ENCODE measurements around the gene KDM6A.
"Not testable (repeated sequence)": the region's sequence is repeated elsewhere in the genome, so short reads cannot be mapped to it uniquely, and the experiment has no call there.

Gene KDM6A

DNA sequence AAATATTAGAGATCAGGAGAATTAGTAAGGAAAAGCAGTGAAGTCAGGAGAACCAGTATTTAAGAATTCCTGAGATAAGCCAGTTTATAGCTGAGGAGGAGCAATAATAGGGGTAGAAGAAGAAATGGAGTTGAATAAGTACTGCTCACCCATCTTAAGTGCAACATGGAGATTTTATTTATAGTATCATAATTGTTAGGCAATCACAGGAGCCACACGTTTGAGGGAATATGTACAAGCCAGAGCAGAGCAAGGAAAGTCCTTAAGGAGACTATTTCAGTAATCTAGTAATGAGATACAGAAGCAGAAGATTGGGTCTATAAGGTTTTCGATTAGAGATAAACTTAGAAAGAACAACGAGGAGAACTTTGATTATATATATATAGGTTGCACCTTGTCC, 145.0 kb downstream of the KDM6A start:
- DNase-seq, result no peak

- DNase-seq, result no peak
Measured at GRCh38 chrX:45022150-45022549, 149.2 kb downstream of the KDM6A start.

GRCh38 chrX:45024501-45024900, 151.5 kb downstream of the KDM6A start:
- no peak for DNase-seq

- DNase-seq, result no peak
Measured at GRCh38 chrX:45026036-45026435, 153.0 kb downstream of the KDM6A start.

DNA sequence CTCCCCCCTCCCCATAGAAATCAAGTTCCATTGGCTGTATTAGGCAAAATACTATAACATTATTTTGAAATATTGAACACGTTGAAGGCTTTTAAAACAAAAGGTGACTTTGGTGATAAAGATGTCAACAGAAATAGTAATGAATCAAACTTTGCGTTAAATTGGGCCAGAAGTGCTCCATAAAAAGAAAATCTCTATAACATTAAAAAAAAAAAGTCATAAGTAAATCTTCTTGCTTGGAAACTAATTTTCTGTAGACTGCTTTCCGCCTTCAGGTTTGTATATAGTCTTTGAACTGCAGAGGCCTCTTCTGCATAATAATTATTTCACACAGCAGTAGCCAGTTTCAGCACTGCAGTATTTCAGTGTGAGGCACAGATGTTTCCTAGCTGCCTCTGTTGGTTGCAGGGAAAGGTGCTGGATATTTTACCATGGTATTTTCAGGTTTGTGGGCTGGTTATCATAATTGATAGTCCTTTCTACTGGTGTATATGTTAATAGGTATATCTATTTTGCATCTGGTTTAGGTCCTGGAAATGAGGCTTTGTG, 158.9 kb downstream of the KDM6A start:
- DNase-seq, result no peak

- no peak for DNase-seq
Measured at GRCh38 chrX:45035071-45035470, 162.1 kb downstream of the KDM6A start.

GRCh38 chrX:45036161-45036560, 163.2 kb downstream of the KDM6A start:
- DNase-seq, result no peak

GRCh38 chrX:45040137-45040536, 167.1 kb downstream of the KDM6A start:
- not testable (repeated sequence) for DNase-seq

DNA sequence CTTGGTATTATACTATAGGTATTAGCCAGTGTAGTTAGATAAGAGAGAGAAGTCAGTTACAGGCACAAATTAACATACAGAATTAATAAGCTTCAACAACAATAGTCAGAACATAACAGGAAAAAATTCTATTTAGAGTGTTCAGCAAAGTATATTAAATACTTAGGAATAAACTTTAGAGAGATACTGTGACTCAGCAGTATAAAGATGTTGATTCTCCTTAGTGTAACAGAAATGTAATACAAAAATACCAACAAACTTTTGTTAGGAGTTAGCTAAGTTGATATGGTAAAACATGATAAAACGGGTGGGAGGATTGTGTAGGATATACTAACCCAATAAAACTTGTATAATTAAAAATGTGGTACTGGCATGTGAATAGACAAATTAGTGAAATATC, 173.4 kb downstream of the KDM6A start:
- DNase-seq, result no peak

- no peak for DNase-seq
Measured at GRCh38 chrX:45050558-45050957, 177.6 kb downstream of the KDM6A start.

GRCh38 chrX:45056428-45057145, 183.6 kb downstream of the KDM6A start:
- no peak for DNase-seq

DNA sequence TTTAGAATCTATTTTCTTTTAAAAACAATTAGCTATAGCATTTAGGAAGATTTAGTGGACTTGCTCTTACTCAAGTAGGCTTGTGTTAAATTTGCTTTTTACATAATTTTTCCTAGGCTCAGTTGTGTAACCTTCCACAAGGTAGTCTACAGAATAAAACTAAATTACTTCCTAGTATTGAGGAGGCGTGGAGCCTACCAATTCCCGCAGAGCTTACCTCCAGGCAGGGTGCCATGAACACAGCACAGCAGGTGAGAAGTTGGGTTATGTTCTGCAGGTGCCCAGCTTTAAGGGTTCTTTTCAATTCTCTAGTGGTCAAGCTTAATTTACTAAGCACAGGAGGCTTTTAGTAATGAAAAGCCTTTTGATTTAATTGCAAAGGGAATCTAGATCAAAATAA, 186.9 kb downstream of the KDM6A start:
- not testable (repeated sequence) for DNase-seq

- DNase-seq, result no peak
Measured at GRCh38 chrX:45063319-45064095, 190.5 kb downstream of the KDM6A start.

GRCh38 chrX:45068569-45068968, 195.6 kb downstream of the KDM6A start:
- DNase-seq, result no peak

GRCh38 chrX:45070116-45071007, 197.4 kb downstream of the KDM6A start:
- DNase-seq, result no peak

- DNase-seq, result not testable (repeated sequence)
Measured at GRCh38 chrX:45073011-45073410, 200.0 kb downstream of the KDM6A start.

DNA sequence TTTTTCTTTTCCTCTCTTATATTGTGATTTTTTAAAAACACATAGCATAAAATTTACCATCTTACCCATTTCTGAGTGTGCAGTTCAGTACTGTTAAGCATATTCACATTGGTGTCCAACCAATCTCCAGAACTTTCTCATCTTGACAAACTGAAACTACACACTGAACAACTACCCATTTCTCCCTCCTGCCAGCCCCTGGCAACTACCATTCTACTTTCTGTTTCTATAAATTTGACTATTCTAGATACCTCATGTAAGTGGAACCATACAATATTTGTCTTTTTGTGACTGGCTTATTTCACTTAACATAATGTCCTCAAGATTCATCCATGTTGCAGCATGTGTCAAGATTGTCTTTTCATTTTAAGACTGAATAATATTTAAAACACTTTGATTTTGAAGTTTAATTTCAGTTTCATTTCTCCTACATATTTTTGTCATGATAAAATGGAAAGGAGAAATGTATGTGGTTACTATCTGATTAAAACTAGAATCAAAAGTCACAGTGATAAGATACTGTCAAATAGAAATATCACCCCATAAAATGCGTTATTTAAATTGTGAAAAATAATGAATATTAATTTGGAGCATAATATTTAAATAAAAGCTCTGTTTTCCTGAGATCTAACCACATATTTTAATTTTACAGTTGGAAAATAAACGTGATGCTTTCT, 204.9 kb downstream of the KDM6A start:
- DNase-seq, result no peak

- no peak for DNase-seq
Measured at GRCh38 chrX:45083314-45083713, 210.3 kb downstream of the KDM6A start.

DNA sequence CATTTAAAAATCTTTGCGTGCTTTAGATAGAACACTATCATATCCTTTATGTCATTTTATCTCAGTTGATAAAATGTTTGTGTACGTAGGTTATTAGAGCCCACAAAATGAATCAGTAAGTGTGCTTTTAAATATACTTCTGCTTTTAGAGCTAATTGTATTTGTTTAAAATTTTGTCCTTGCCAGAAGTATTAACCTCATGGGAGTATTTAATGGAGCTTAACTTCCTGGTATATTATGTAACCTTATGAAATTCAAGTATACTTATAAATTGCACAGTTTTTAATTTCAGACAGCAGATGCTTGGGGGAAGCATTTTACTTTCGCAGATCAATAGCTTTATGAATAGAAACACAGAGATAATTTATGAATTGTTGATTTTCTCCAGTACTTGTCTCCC, 237.5 kb downstream of the KDM6A start:
- no peak for DNase-seq

DNA sequence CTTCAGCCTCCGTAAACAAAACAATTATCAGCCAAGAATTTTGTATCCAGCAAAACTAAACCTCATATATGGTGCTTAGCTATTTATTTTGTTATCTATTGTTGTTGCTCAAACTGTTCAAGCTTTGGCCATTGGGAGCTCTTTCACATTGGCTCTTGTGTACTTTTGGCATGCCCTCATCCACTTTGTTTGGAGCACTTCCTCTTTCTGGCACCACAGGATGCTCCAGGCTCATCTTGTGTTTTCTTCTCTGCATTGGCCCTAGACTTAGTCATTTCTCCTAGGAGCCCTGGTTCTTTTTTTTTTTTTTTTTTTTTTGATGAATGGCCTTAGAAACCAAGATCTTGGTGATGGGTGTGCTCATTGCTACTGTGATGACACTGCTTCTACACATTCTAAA, 253.2 kb downstream of the KDM6A start:
- DNase-seq, result no peak

DNA sequence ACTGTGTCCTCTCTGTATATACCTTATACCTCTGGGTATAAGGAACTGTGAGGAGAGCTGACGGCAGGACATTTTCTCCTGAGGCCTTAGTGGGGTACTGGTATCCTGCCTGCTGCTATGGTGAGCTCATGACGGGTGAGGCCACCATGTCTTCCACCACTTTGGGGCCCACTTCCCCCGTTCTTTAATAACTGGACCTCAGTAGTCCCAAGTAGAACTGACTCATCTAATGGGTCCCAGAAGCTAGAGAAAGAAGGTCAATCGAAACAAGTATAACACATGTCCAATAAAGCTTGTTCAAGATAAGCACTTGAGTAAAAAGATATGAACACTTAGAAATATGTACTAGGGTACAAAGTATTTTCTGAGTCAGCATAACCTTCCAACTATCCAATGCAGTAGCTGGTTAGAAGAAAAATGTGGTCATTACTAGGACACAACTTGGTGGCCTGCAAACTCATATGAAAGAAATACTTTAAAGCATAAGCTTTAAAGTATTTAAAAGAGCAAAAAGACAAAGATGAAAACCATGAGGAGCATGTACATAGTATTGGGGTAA, 256.0 kb downstream of the KDM6A start:
- DNase-seq, result no peak

GRCh38 chrX:45133465-45133864, 260.5 kb downstream of the KDM6A start:
- DNase-seq, result no peak
